DOHH2 (cell line): ENCODE results near the gene SLC29A1.

Experiments
- EZH2phosphoT487 ChIP-seq: fragments of 200-600 bp; sonication (generic); IDR thresholded peaks from 2 replicates; pipeline ENCODE4 v1.6.1; 2017; ENCODE audit warnings: borderline replicate concordance, mild to moderate bottlenecking, antibody characterized with exemption, low read length, moderate library complexity, mixed read lengths
- TF ChIP-seq, protein P1 (sequence below): fragments of 200-600 bp; sonication (generic); IDR thresholded peaks from one replicate; pipeline ENCODE4 v1.5.1; 2014; ENCODE audit warnings: antibody characterized with exemption, mild to moderate bottlenecking, low read depth, low read length; ENCODE audit not compliant: poor library complexity, severe bottlenecking

DNA sequence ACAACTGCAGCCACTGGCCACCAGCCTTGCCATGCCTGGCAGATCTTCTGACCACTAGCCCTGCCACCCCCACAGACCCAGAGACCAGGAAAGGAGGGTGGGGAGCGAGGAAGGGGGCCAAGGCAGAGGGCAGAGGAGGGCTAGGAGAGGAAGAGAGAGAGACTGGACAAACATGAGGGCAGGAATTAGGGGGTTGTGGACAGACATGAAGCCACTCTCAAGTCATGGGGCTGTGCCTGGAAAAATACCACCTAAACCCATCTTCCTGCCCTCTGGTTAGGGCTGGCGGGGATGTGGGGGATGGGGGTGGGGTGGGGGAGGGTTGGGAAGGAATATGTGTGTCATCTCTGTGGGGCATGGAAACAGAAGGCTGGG, 1.4 kb upstream of the SLC29A1 start:
- TF ChIP-seq, protein P1, sequence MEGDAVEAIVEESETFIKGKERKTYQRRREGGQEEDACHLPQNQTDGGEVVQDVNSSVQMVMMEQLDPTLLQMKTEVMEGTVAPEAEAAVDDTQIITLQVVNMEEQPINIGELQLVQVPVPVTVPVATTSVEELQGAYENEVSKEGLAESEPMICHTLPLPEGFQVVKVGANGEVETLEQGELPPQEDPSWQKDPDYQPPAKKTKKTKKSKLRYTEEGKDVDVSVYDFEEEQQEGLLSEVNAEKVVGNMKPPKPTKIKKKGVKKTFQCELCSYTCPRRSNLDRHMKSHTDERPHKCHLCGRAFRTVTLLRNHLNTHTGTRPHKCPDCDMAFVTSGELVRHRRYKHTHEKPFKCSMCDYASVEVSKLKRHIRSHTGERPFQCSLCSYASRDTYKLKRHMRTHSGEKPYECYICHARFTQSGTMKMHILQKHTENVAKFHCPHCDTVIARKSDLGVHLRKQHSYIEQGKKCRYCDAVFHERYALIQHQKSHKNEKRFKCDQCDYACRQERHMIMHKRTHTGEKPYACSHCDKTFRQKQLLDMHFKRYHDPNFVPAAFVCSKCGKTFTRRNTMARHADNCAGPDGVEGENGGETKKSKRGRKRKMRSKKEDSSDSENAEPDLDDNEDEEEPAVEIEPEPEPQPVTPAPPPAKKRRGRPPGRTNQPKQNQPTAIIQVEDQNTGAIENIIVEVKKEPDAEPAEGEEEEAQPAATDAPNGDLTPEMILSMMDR: no peak
- no peak for TF ChIP-seq EZH2phosphoT487
